IMR-90 (cell line): ENCODE data around the gene ALCAM. TPM values are rescaled to one million over a fixed set of nuclear protein-coding genes. Genes with fewer than 3 reads are reported as not detected.

ENCODE experiments used
- ATAC-seq: fragments of 200-7000 bp; cut with Tn5 transposase; 2 replicates; pipeline ENCODE4 v1.9.1; 2020; ENCODE audit warnings: low read depth, mild to moderate bottlenecking, moderate library complexity
- BruUV-seq: library from RNA; stranded (reverse); fragments of 400-500 nt; replicated peaks from 2 replicates; lab custom pipeline; 2021; lab: Mats Ljungman, UMichigan
- CTCF ChIA-PET: fragments of 300-600 bp; formaldehyde crosslinking; extraction: SDS; loops from one replicate; lab custom pipeline; 2021; ENCODE audit warnings: antibody characterized with exemption; lab: Yijun Ruan, JAX
- POLR2A ChIA-PET: fragments of 300-600 bp; sonication (Branson Sonifier 250); formaldehyde crosslinking; loops from one replicate; lab custom pipeline; 2022; ENCODE audit warnings: antibody characterized with exemption; ENCODE audit not compliant: unreplicated experiment; lab: Charles Lee
- DNase-seq: peaks from one replicate; pipeline ENCODE4 v3.0.0; 2013
- H2AFZ ChIP-seq: replicated peaks from 2 replicates; pipeline ENCODE3; 2013; ENCODE audit warnings: low read length, mild to moderate bottlenecking; ENCODE audit not compliant: poor library complexity
- H2AK5ac ChIP-seq: 2 replicates; pipeline ENCODE4 v1.6.1; 2013; ENCODE audit warnings: low read depth, low read length, inconsistent platforms
- H2AK9ac ChIP-seq: replicated peaks from 2 replicates; pipeline ENCODE3; 2013; ENCODE audit warnings: mild to moderate bottlenecking, low read depth, low read length, moderate library complexity; ENCODE audit not compliant: poor library complexity
- H2BK120ac ChIP-seq: 2 replicates; pipeline ENCODE4 v1.6.1; 2013; ENCODE audit warnings: low read depth, low read length, inconsistent platforms
- H2BK15ac ChIP-seq: 3 replicates; pipeline ENCODE4 v1.6.1; 2013; ENCODE audit warnings: low read depth, low read length, inconsistent platforms
- H2BK20ac ChIP-seq: 2 replicates; pipeline ENCODE4 v1.6.1; 2013; ENCODE audit warnings: low read depth, mild to moderate bottlenecking, inconsistent platforms, low read length, moderate library complexity
- H2BK5ac ChIP-seq: 2 replicates; pipeline ENCODE4 v1.6.1; 2013; ENCODE audit warnings: mild to moderate bottlenecking, low read depth, low read length, inconsistent platforms; ENCODE audit not compliant: poor library complexity, severe bottlenecking
- H3K14ac ChIP-seq: replicated peaks from 2 replicates; pipeline ENCODE4 v1.6.1; 2013; ENCODE audit warnings: low read depth, low read length, inconsistent platforms
- H3K18ac ChIP-seq: 2 replicates; pipeline ENCODE4 v1.6.1; 2013; ENCODE audit warnings: low read depth, low read length, control low read depth
- H3K23ac ChIP-seq: 2 replicates; pipeline ENCODE4 v1.6.1; 2013; ENCODE audit warnings: low read depth, low read length, inconsistent platforms
- H3K27ac ChIP-seq: 2 replicates; pipeline ENCODE4 v1.5.1; 2013; ENCODE audit warnings: mild to moderate bottlenecking, control low read depth, low read length; ENCODE audit not compliant: insufficient read depth
- H3K27me3 ChIP-seq: 2 replicates; pipeline ENCODE4 v1.6.1; 2013; ENCODE audit warnings: low read length; ENCODE audit not compliant: control insufficient read depth, insufficient read depth
- H3K36me3 ChIP-seq: 2 replicates; pipeline ENCODE4 v1.6.1; 2013; ENCODE audit warnings: low read length, mixed read lengths; ENCODE audit not compliant: control insufficient read depth, insufficient read depth
- H3K4ac ChIP-seq: 2 replicates; pipeline ENCODE4 v1.6.1; 2013; ENCODE audit warnings: low read depth, low read length, inconsistent platforms
- H3K4me1 ChIP-seq: 2 replicates; pipeline ENCODE4 v1.6.1; 2013; ENCODE audit warnings: low read length, mixed read lengths; ENCODE audit not compliant: control insufficient read depth, insufficient read depth
- H3K4me2 ChIP-seq: 2 replicates; pipeline ENCODE4 v1.6.1; 2013; ENCODE audit warnings: low read depth, mild to moderate bottlenecking, control low read depth, low read length, moderate library complexity
- H3K4me3 ChIP-seq: 2 replicates; pipeline ENCODE4 v1.5.1; 2013; ENCODE audit warnings: low read depth, mild to moderate bottlenecking, control low read depth, low read length, moderate library complexity; ENCODE audit not compliant: insufficient read depth
- H3K56ac ChIP-seq: 2 replicates; pipeline ENCODE4 v1.6.1; 2013; ENCODE audit warnings: low read length, inconsistent platforms; ENCODE audit not compliant: insufficient read depth; ENCODE audit errors: extremely low read depth
- H3K79me1 ChIP-seq, 2 experiments: 2 replicates each; pipeline ENCODE4 v1.6.1; 2013; ENCODE audit warnings: low read length in 2 of 2, inconsistent platforms in 1 of 2, low read depth in 1 of 2
- H3K9ac ChIP-seq: 2 replicates; pipeline ENCODE4 v1.6.1; 2013; ENCODE audit warnings: low read depth, low read length, control low read depth
- H3K9me1 ChIP-seq: 2 replicates; pipeline ENCODE4 v1.6.1; 2013; ENCODE audit warnings: low read length, inconsistent platforms; ENCODE audit not compliant: insufficient read depth
- H3K9me3 ChIP-seq: 2 replicates; pipeline ENCODE4 v1.6.1; 2013; ENCODE audit warnings: low read length; ENCODE audit not compliant: control insufficient read depth, insufficient read depth
- H4K20me1 ChIP-seq: 2 replicates; pipeline ENCODE4 v1.6.1; 2013; ENCODE audit warnings: low read length, inconsistent platforms; ENCODE audit not compliant: insufficient read depth
- H4K5ac ChIP-seq: 2 replicates; pipeline ENCODE4 v1.6.1; 2013; ENCODE audit warnings: mild to moderate bottlenecking, low read depth, low read length, control low read depth
- H4K8ac ChIP-seq, 2 experiments: 2 replicates each; pipeline ENCODE4 v1.6.1; 2013; ENCODE audit warnings: low read depth in 2 of 2, low read length in 2 of 2, control low read depth in 1 of 2, inconsistent platforms in 1 of 2
- H4K91ac ChIP-seq: 2 replicates; pipeline ENCODE4 v1.6.1; 2013; ENCODE audit warnings: low read depth, low read length, inconsistent platforms; ENCODE audit not compliant: insufficient read depth
- NFE2L2 ChIP-seq: fragments of 150-350 bp; IDR thresholded peaks from 2 replicates; pipeline ENCODE4 v1.6.1; 2016; ENCODE audit warnings: low read depth, mild to moderate bottlenecking, low read length
- WGBS, 2 experiments: methylation state at CpG; one replicate each; pipeline versions ENCODE4 v1.1.5 to v1.1.7; 2013; ENCODE audit warnings: missing lambda C conversion rate in 2 of 2; ENCODE audit not compliant: insufficient read length in 1 of 2; ENCODE audit errors: extremely low coverage in 2 of 2; 5-methylcytosine and 5-hydroxymethylcytosine counted together
- dilution Hi-C: fragments of 300-500 bp; cut with HindIII; formaldehyde crosslinking; loops from one replicate; pipeline ENCODE4 v1.14.3; 2018; ENCODE audit warnings: low sequenced_read_pairs; ENCODE audit not compliant: unreplicated experiment
- in situ Hi-C: fragments of 300-500 bp; cut with MboI; formaldehyde crosslinking; loops from 3 replicates; pipeline ENCODE4 v1.14.3; 2019; ENCODE audit warnings: low sequenced_read_pairs, inconsistent platforms, mixed read lengths
- intact Hi-C: fragments of 100-400 bp; cut with micrococcal nuclease; formaldehyde crosslinking; loops from 2 replicates; pipeline ENCODE4 v1.10.0; 2022
- polyA plus RNA-seq, 3 experiments: library from polyadenylated mRNA; depleted of rRNA; stranded (reverse); fragments of >200 nt; gene quantifications; 2 replicates each; pipeline ENCODE4 v1.2.3, GENCODE V29; 2012; ENCODE audit warnings: low replicate concordance in 1 of 3
- total RNA-seq: library from RNA; depleted of rRNA; stranded (reverse); fragments of >200 nt; gene quantifications from 2 replicates; pipeline ENCODE4 v1.2.3, GENCODE V29; 2012

ALCAM gene
- total and polyA plus RNA-seq, 2 of the 4 experiments (the other 2 are of a cell fraction) = 117 to 423 TPM

GRCh38 chr3:105332961-105333360 lies 33.7 kb upstream of the ALCAM start:
- Histone ChIP-seq H3K56ac (no peak overlapping the region), H3K18ac (no peak overlapping the region), H3K27me3 (no peaks in the 10 kb centered on the region), H3K9me1 (no peaks in the 10 kb centered on the region), H3K23ac (no peak overlapping the region), H4K5ac (no peak overlapping the region), H2BK20ac (no peak overlapping the region), H3K27ac (no peak overlapping the region), H3K9ac (no peak overlapping the region), H3K4me2 (no peak overlapping the region), H2BK15ac (no peak overlapping the region), H4K91ac (no peak overlapping the region), H3K4me1 (no peaks in the 10 kb centered on the region), H2BK120ac (no peak overlapping the region), H2AK9ac (no peak overlapping the region), H4K8ac (no peak overlapping the region), H3K79me1 (no peaks in the 10 kb centered on the region), H2AFZ (no peak overlapping the region), H3K9me3 (no peaks in the 10 kb centered on the region), H2AK5ac (no peak overlapping the region), H4K20me1 (no peaks in the 10 kb centered on the region), H2BK5ac (no peak overlapping the region), H3K4me3 (no peak overlapping the region), H3K4ac (no peak overlapping the region), H3K36me3 (no peaks in the 10 kb centered on the region), H3K14ac (no peak overlapping the region)
- POLR2A ChIA-PET = no interaction called here
- no peak for DNase-seq
- no peak for ATAC-seq
- CTCF ChIA-PET = no interaction called here
- TF ChIP-seq NFE2L2 = no peak
- no TSS peak for BruUV-seq
- intact Hi-C loops = no loop called here
- dilution Hi-C loops = no loop called here
- WGBS, 2 experiments = no CpG with 5 or more reads among the region's 1 CpG
- in situ Hi-C loops = no loop called here
